ENCODE data around the gene KLF9.

DNA sequence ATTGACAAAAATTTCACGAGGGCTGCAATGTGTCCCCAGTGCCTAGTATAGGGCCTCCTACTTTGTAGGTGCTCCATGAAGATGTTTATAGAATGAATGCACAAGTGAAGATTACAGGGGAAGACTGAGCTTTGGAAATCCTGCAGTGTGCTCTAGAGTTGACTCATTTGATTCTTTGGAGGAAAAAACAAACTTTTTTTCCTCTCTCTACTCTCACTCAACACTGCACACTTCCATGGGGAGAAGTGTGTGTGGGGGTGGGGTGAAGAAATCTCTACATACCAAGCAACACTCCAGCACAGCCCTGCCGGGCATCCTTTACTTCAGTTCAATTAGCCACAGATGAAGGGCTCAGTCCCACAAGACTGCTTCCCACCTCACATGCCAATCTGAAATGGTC, 49.4 kb upstream of the KLF9 start:
- TF ChIP-seq CTCF (IDR thresholded peaks at IDR 0.05; ENCODE audit: extremely low read depth in 1 of 2, insufficient read depth in 1 of 2, low read depth in 1 of 2, low read length in 2 of 2) (no peak), POLR2A (IDR thresholded peaks at IDR 0.05; ENCODE audit: low read depth, low read length) (no peak), POLR2AphosphoS5 (IDR thresholded peaks at IDR 0.05; ENCODE audit: insufficient read depth, low read depth, low read length) (no peak), EZH2 (IDR thresholded peaks at IDR 0.05; ENCODE audit: borderline replicate concordance, low read depth, low read length, severe bottlenecking) (no peak), JUN (IDR thresholded peaks at IDR 0.05; ENCODE audit: borderline replicate concordance, insufficient read depth, insufficient read length, low read depth) (no peak), GATA2 (IDR thresholded peaks at IDR 0.05; ENCODE audit: insufficient read depth, insufficient read length, low read depth, low read length) (no peak)
- TF ChIP-seq, protein P1, sequence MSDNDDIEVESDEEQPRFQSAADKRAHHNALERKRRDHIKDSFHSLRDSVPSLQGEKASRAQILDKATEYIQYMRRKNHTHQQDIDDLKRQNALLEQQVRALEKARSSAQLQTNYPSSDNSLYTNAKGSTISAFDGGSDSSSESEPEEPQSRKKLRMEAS (IDR thresholded peaks at IDR 0.05; ENCODE audit: insufficient read depth, insufficient read length), result no peak
